Mucosa of rectum (tissue), 2 donors: Measurements from ENCODE around the gene ZBTB3.
"Not testable (repeated sequence)": the region's sequence is repeated elsewhere in the genome, so short reads cannot be mapped to it uniquely, and the experiment has no call there.

Experiments
- H3K27ac ChIP-seq, 2 donors: one replicate each; pipeline ENCODE4 v1.7.0; 2013; ENCODE audit warnings: inconsistent platforms in 2 of 2, low read depth in 2 of 2, low read length in 2 of 2
- H3K27me3 ChIP-seq, 2 donors: one replicate each; pipeline ENCODE4 v1.7.0; 2013; ENCODE audit warnings: low read length in 2 of 2; ENCODE audit not compliant: control insufficient read depth in 2 of 2, insufficient read depth in 2 of 2
- H3K36me3 ChIP-seq, 2 donors: one replicate each; pipeline ENCODE4 v1.7.0; 2013; ENCODE audit warnings: low read length in 2 of 2; ENCODE audit not compliant: control insufficient read depth in 2 of 2, insufficient read depth in 2 of 2
- H3K4me1 ChIP-seq, 2 donors: one replicate each; pipeline ENCODE4 v1.7.0; 2013; ENCODE audit warnings: low read length in 2 of 2, mild to moderate bottlenecking in 1 of 2; ENCODE audit not compliant: control insufficient read depth in 2 of 2, insufficient read depth in 2 of 2
- H3K4me3 ChIP-seq, 2 donors: one replicate each; pipeline ENCODE4 v1.7.0; 2013; ENCODE audit warnings: low read length in 2 of 2
- H3K9ac ChIP-seq, 2 donors: one replicate each; pipeline ENCODE4 v1.7.0; 2013; ENCODE audit warnings: low read length in 2 of 2, low read depth in 1 of 2, mild to moderate bottlenecking in 1 of 2
- H3K9me3 ChIP-seq, 2 donors: one replicate each; pipeline ENCODE4 v1.7.0; 2013; ENCODE audit warnings: low read length in 2 of 2; ENCODE audit not compliant: control insufficient read depth in 2 of 2
- donor health status: healthy.
- donor health status: Normal muscosa, but diverticular disease.

ZBTB3 gene

GRCh38 chr11:62730076-62730475 is 23.9 kb downstream of the ZBTB3 start:
- Histone ChIP-seq H3K4me1 (peaks cover 19 to 21% of the 10 kb centered on the region in 2 donors), H3K4me3 (peak overlapping the region; percentile 35 to 98)
- not testable (repeated sequence) for H3K9ac ChIP-seq, H3K9me3 ChIP-seq, H3K27me3 ChIP-seq, H3K27ac ChIP-seq, H3K36me3 ChIP-seq

GRCh38 chr11:62728171-62728988 is 25.6 kb downstream of the ZBTB3 start, which contains the start of gene TTC9C:
TTC9C (plus strand) TSS chr11:62728486; CDS start chr11:62728849, 363 bp downstream.
- H3K36me3 ChIP-seq: peaks cover 9 to 14% of the 10 kb centered on the region in 2 donors
- H3K4me3 ChIP-seq: peak within 1 kb of the TSS; percentile 95 to 98
- H3K27me3 ChIP-seq: no peaks in the 10 kb centered on the region
- H3K27ac ChIP-seq: peak within 1 kb of the TSS; percentile 93
- H3K4me1 ChIP-seq: peaks cover 29 to 31% of the 10 kb centered on the region in 2 donors
- no peaks in the 10 kb centered on the region for H3K9me3 ChIP-seq
- H3K9ac ChIP-seq: peak within 1 kb of the TSS; percentile 83 to 90

GRCh38 chr11:62727872-62728170 is 26.1 kb downstream of the ZBTB3 start:
- no peaks in the 10 kb centered on the region for H3K27me3 ChIP-seq
- H3K9me3 ChIP-seq: no peaks in the 10 kb centered on the region
- peaks cover 13 to 16% of the 10 kb centered on the region in 2 donors for H3K36me3 ChIP-seq
- peak overlapping the region; percentile 75 to 83 for H3K9ac ChIP-seq
- peak overlapping the region; percentile 95 to 98 for H3K4me3 ChIP-seq
- peaks cover 29 to 31% of the 10 kb centered on the region in 2 donors for H3K4me1 ChIP-seq
- peak overlapping the region; percentile 93 for H3K27ac ChIP-seq

GRCh38 chr11:62727165-62727871 is 26.6 kb downstream of the ZBTB3 start, which contains the start of gene HNRNPUL2:
HNRNPUL2 (minus strand) TSS chr11:62727457; CDS start chr11:62727156, 301 bp downstream.
- Histone ChIP-seq H3K36me3 (peaks cover 18 to 21% of the 10 kb centered on the region in 2 donors), H3K4me1 (peaks cover 29 to 31% of the 10 kb centered on the region in 2 donors), H3K4me3 (peak within 1 kb of the TSS; percentile 95 to 98), H3K9ac (peak within 1 kb of the TSS; percentile 83 to 89), H3K27me3 (no peaks in the 10 kb centered on the region), H3K9me3 (no peaks in the 10 kb centered on the region), H3K27ac (peak within 1 kb of the TSS; percentile 93)

GRCh38 chr11:62726915-62727164 is 27.1 kb downstream of the ZBTB3 start:
- peaks cover 29 to 31% of the 10 kb centered on the region in 2 donors for H3K4me1 ChIP-seq
- H3K9me3 ChIP-seq: no peaks in the 10 kb centered on the region
- H3K4me3 ChIP-seq: peak overlapping the region; percentile 95 to 98
- H3K36me3 ChIP-seq: peaks cover 23 to 26% of the 10 kb centered on the region in 2 donors
- H3K27me3 ChIP-seq: no peaks in the 10 kb centered on the region
- peak overlapping the region; percentile 81 to 89 for H3K9ac ChIP-seq
- peak overlapping the region; percentile 93 for H3K27ac ChIP-seq

GRCh38 chr11:62726156-62726914 is 27.6 kb downstream of the ZBTB3 start:
- Histone ChIP-seq H3K27ac (peak overlapping the region; percentile 93), H3K4me1 (peaks cover 29 to 31% of the 10 kb centered on the region in 2 donors), H3K9ac (peak overlapping the region; percentile 81 to 89), H3K27me3 (no peaks in the 10 kb centered on the region), H3K36me3 (peaks cover 28 to 30% of the 10 kb centered on the region in 2 donors), H3K4me3 (peak overlapping the region; percentile 95 to 98), H3K9me3 (no peaks in the 10 kb centered on the region)

GRCh38 chr11:62725646-62726045 is 28.3 kb downstream of the ZBTB3 start:
- Histone ChIP-seq H3K4me1 (peaks cover 29 to 31% of the 10 kb centered on the region in 2 donors), H3K4me3 (peak overlapping the region; percentile 95 to 98), H3K9me3 (no peaks in the 10 kb centered on the region), H3K9ac (peak overlapping the region; percentile 81 to 89), H3K36me3 (peaks cover 35 to 37% of the 10 kb centered on the region in 2 donors), H3K27ac (peak overlapping the region; percentile 93), H3K27me3 (no peaks in the 10 kb centered on the region)

GRCh38 chr11:62724171-62724570 is 29.8 kb downstream of the ZBTB3 start:
- H3K9ac ChIP-seq: no peak overlapping the region

GRCh38 chr11:62721994-62722393 is 32.0 kb downstream of the ZBTB3 start:
- Histone ChIP-seq H3K36me3 (peaks cover 65 to 67% of the 10 kb centered on the region in 2 donors), H3K4me3 (no peak overlapping the region), H3K9me3 (no peaks in the 10 kb centered on the region), H3K27ac (no peak overlapping the region), H3K9ac (no peak overlapping the region), H3K4me1 (peaks cover 14 to 20% of the 10 kb centered on the region in 2 donors), H3K27me3 (no peaks in the 10 kb centered on the region)

More at GRCh38 chr11:62724171-62724570, 29.8 kb downstream of the ZBTB3 start:
- Histone ChIP-seq H3K27me3 (no peaks in the 10 kb centered on the region), H3K4me3 (peak overlapping the region; percentile 28 to 95), H3K36me3 (peaks cover 47% of the 10 kb centered on the region in 2 donors), H3K9me3 (no peaks in the 10 kb centered on the region), H3K4me1 (peaks cover 20 to 22% of the 10 kb centered on the region in 2 donors), H3K27ac (no peak overlapping the region)
